ENCODE data around the gene IMMP2L.

Gene IMMP2L

DNA sequence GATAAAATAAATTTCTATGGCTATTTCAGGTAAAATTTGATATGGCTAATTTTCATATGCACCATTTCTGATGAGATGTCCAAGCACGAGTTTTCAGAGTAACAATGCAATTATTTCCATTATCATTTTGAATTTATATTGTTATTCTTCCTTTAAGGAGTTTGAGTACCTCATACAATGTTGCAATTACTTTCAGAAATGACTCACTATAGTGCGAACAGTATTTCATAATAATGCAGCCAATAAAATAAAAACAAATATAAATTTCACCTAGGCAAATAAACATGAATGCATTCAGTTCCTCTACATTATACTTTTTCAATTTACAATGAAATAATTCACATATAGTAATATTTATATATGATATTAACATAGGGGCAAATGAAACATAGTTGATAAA lies 550.1 kb downstream of the IMMP2L start:
- no peak for DNase-seq

DNA sequence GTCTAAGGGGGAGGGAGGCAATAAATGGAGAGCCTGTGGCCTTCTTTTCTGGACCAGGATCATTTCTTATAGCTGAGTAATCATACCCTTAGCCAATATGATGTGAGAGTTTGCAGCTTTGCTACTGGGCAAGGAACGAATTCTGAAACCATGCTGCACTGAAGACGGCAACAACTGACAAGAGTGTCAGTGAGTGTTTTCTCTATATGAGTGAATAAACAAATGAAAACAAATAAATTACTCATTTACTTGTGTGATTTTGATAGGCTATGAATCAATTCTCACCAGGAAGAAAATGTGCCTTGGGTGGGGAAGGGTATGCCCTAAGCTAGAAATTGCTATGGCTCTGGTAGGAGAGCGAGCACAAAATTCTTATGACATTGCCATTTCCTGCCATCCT lies 550.8 kb downstream of the IMMP2L start:
- no peak for DNase-seq

DNA sequence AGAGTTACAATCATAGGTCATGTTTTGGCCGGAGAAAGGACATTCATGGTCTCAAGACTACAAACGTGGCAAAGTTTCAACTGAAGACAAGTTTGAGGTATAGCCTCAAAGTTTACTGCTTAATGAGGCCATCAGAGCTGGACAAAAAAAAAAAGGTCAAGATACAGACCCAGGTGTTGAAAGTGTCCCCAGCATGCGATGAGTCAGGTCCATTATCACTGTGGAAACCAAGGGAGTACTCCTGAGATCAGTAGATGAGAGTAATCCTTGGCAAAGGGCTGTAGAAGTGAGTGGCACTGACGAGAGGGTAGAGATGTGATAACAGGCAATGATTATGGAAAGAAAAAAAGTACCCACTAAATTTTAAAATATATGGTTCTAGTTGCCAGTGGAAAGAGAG lies 551.5 kb downstream of the IMMP2L start:
- DNase-seq = no peak

DNA sequence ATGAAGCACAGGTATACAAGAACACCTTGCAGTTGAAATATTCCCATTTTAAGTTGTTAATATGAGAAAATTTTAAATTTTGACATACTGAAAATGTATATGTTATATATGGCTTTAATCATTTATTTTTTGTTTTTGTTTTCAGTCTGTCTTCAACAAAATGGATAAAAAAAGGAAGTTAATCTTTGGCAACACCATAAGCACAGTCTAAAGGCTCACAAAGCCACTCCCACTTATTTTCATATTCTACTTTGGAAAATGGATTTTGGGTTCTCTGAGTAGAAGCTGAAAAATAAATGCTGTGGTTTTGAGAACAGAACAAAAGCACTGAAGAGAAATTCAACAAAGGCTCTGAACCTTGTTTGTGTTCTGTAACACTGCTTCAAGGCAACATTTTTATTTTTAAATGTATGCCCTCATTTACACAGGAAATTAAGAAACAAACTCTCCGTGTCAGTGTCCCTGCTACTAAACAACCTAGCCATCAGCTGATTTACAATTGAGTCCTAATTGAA lies 552.7 kb downstream of the IMMP2L start:
- no peak for DNase-seq

DNA sequence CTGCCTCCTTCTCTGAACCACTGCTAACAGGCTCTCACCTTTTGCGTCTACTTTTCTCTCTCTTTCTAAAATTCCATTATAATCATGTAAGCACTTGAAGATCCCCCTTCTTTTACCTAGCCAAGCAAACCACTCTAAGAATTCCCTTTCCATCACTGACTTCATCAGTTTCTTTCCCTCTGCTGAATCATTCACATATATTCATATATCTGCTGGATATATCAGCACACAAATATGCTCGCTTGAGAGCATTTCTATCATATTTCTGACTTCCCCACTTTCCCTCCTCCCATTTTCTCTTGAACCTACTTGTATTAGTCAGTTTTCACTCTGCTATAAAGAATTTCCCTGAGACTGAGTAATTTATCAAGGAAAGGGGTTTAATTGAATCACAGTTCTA lies 555.6 kb downstream of the IMMP2L start:
- no peak for DNase-seq

DNA sequence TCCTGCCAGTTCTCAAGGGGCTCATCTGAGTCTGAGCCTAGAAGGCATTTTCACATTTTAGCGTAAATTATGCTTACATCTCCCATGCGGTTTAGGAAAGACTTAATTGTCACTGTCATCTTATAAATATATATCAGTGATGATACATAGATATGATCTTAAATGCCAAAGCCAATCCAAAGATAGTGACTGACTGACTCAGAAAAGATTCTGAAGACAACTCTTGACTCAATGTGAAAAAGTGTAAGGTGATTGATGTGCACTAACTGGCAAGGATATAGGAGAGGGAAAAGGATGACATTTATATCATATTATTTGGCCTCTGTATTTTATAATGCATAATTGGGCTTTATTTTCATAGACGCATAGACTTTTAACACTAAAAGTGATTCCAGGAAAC lies 556.3 kb downstream of the IMMP2L start:
- DNase-seq = no peak

DNA sequence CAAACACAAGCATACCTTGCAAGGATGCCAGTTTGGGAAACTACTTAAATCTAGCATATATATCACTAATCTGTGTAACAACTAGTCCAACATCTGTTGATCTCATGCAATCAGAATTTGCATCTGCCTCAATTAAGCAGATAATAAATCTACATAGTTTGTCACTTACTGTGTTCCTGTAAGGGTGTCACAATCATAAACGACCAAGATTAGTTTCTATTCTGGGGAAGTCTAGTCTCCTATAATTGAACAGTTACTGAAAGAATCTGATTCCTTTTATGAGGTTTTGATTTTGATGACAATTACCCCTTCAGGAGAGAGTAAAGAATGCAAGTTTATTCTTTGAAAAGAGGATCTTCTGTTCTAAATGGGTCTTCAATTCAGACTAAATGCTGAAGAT lies 556.8 kb downstream of the IMMP2L start:
- DNase-seq = no peak

DNA sequence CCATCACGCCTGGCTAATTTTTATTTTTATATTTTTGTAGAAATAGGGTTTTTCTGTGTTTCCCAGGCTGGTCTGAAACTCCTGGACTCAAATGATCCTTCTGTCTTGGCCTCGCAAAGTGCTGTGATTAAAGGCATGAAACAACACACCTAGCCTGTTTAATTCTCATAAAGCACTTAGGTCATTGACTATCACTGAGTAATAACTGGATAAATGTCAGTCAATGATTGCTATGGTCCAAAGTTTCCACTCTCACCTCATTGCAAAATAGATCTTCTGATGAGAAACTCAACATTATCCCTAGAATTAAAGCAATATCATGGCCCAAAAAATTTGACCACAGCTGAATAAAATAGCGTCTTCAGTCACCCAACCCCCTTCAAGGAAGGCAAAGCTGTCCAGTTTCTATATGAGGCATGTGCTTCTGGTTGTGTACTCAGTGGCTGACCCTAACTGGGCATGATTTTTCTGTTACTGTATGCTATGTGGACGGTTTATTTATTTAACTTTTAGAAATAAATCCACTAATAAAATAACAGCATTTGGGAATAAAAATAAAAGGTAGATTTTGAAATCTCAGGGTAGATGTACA lies 557.9 kb downstream of the IMMP2L start:
- DNase-seq = no peak

DNA sequence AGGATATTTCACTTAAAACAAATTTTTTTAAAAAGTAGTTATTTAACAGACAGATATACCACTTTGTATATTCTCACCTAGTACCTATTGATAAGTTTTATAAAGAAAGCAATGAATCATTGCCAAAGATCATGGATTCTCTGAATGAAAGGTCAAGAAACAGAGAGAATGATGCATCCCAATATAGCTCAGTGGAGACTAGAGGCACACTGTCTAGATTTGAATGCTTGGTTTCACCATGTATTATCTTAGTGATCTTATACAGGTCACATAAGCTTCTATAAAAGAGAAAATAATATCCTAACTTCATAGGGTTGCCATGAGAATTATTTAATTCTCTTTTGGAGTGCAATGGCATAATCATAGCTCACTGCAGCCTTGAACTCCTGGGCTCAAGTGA lies 558.4 kb downstream of the IMMP2L start:
- no peak for DNase-seq

DNA sequence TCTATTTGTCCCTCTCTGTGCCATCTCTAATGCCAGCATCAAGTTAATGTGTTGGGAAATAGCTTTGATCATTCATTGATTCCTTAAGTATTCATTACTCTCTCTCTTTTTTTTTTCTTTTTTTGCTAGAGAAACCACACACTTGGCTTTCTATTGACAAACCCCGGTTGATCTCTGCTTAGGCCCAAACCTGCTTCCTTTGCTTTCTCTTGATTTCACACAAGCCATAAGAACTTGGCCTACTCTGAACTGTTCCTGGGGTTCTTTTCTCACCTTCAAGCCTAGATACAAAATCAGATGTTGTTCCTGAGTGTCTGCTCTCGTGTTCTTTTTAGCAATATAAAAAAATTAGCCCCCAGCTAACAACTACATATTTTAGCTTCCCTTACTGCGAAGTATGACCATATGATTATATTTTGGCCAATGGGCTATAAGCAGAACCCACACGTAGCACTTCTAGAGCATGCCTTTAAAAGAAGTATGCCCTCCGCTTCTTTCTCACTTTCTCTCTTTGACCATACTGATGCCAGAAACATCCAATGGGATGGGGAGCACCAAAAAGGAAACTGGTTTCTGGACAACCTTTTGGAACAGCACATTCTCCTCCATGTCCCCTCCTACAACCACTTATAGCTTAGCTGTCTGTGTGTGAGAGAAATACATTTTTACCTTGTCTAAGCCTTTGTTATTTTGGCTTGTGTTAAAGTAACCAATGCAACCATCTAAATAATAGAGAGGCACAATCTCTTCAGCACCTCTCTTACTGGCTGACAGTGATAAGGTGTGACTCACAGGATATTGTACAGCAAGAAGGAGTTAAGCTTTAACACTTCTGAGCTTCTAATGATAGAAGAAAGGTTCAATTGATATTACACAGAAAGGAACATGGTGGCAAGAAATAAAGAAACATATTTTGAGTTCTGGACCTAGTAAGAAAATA lies 568.0 kb downstream of the IMMP2L start:
- DNase-seq = no peak

DNA sequence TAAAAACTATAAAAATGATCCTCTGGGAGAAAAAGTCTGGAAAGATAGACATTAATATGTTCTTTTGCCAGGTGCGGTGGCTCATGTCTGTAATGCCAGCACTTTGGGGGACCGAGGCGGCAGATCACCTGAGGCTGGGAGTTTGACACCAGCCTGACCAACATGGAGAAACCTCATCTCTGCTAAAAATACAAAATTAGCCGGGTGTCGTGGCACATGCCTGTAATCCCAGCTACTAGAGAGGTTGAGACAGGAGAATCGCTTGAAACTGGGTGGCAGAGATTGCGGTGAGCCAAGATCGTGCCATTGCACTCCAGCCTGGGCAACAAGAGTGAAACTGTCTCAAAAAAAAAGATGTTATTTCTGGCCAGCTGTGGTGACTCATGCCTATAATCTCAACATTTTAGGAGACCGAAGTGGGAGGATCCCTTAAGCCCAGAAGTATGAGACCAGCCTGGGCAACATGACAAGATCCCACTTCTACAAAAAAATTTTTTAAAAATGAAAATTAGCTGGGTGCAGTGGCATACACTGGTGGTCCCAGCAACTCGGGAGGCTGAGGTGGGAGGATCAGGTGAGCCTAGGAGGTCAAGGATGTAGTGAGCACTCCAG lies 573.3 kb downstream of the IMMP2L start:
- no peak for DNase-seq

DNA sequence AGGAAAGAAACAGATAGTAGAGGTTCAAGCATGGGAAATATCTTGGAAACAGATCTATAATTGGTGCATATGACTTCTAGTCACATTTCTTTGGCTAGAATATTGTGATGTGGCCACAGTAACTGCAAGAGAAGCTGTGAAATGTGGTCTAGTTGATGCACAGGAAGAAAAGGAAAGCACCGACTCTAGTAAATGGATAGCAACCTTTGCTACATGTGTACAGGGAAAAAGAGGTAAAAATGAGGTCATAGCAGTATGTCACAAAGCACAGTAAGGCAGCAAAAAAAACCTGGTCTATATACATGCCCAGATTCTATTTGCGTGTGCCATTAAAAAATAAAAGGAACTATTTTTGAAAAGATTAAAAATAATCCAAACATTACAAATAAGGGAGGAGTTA lies 573.9 kb downstream of the IMMP2L start:
- DNase-seq = no peak

DNA sequence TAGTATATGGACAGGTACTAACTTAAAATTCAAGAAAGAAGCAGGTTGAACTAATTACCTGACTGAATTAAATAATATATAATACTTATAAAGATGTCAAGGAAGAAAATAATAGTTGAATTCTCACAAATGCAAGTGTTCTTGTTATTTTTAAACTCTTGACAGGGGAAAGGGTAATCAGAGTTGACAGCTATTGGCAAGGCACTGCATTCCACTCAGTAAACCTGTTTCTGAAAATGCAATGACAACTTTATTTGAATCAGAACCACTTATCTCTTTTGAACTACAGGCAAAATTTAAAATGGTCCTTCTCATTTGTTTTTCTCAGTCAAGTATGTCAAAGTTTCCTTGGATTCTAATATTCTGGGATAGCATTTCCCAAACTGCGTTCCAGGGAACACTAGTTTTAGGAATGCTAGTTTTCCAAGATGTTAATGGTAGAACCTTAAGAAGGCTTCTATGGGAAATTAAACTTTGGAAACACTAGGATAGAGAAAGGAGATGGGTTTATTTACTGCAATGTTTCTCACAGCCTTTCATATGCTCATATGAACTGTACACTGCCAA lies 575.1 kb downstream of the IMMP2L start:
- no peak for DNase-seq

DNA sequence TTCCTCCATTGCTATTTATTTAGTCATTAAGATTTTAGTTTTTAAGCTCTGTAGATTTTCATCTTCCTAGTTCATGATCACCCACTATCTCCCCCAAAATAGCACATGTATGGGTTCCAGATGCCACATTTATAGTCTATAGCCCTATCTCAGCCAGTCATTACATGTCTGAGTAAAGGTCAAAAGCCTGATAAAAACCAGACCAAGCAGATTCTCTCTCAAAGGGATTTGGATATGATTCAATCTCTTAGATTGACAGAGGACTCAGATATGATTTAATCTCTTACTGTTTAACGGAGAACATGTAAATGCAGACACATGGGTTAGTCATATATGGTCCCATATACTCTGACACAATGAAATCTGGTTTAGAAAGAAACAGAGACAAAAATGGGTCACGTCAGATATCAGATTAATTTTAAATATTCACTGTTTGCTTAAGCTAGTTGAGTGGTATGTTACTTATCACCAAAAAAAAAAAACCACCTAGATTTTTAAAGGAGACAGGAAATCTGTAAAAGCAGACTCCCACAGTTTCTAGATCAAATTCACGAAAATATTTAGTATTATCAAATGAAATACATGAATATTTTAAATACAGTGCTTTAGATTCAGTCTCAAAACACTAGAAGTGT lies 578.4 kb downstream of the IMMP2L start:
- DNase-seq = no peak

DNA sequence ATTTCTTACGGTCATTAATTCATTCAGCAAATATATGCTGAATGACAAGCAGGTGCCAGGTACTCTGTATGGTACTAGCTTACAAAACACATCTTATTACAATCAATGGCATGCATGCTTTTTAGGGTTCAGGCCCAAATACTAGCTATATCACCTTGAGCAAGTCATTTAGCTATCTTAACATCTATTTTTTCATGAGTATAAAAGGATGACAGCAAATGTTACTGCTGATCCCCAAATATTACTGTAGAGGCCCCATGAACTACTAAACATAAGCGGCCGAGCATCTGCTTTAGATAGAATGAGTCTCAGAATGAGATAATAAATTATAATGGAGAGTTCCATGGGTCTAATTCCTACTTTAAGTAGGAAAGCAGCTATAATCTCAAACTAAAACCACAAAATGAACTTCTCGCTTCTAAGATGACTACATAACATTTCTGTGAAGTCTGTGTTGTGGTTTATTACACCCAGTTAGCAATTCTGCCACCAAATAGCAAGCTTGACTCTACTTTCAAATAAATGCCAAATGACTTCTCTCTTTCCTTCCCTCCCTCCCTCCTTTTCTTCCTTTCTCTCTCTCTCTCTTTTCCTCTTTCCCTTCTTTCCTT lies 585.1 kb downstream of the IMMP2L start:
- DNase-seq = no peak

DNA sequence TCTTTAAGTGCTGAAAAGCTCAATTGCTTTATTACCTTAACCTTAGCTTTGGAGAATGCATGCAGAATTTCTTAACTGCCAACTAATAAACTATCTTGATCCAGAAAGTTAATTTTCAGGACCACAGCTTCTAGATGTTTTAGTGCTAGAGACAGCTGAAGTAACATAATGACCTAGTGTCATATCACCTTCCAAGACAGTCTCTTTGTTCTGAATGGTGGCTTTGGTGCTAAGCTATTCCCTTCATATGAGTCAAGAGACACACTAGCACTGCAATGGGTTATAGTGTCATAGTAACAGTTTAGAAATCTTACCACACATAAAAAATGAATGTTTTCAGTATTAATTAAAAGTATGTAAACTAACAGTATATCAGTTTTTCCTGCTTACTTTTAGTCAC lies 586.8 kb downstream of the IMMP2L start:
- no peak for DNase-seq

DNA sequence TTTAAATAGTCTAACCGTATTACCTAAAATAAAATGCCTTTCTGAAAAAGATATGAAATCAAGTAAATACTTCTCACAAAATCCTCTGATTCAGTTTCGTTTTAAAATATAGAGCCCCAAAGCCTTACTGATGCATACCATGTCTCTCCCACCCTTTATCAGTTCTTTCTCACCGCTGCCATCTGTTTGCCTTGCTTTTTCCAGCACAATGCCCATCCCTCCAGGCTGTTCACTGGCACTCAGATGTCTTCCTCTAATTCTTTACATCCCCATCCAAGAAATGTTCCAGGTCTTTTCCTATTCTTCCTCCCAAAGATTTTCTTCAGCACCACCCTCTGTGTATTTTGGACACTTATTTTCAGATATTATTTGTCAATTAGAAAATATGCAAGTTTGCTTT lies 587.9 kb downstream of the IMMP2L start:
- peak; percentile 43 for DNase-seq

DNA sequence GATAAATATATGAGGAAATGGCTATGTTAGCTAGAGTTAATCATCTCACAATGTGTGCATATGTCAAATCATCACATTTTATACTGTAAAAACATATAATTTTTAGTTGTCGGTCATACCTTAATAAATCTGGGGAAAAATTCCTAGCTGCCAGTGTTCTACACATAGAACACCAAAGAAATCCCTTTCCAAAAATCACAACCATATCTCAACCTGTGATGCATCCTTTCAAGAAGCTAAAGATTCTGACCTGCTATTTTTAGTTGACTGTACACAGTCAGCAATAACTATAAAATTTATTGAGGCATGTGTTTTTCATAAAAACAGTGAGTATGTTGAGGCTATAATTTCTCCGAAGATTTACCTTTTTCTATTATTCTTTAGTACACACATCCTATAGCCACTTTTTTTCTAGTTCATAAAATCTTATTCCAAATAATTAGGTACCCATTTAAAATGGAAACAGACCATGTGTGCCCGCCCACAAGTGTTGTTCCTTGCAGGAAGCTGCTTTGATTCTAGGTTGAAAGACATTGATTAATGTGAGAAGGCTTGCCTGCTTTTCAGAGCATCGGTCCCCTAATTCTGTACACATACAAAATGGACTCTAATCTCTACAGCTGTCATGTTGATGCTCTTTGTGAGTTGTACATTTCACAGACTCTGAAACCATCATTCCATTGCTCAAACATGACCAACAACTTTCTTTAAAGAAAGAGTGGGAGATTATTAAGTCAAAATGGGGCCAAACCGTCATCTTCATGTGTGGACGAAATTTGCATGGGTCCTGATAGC lies 588.9 kb downstream of the IMMP2L start:
- no peak for DNase-seq

DNA sequence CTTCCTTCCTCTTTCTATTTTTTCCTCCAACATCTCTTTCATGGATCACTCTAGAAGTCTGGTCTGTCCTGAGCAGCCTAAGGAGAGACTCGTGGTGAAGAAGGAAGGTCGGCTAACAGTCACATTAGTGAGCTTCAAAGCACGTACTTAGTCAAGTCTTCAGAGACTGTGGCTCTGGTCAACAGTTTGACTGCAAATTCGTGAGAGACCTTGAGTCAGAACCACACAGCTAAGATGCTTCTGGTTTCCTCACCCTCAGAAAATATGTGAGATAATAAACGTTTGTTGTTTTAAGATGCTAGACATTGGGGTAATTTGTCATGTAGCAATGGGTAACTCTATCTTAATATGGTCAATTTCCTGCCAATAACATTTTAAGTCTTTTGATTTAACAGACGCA lies 597.5 kb downstream of the IMMP2L start:
- no peak for DNase-seq

DNA sequence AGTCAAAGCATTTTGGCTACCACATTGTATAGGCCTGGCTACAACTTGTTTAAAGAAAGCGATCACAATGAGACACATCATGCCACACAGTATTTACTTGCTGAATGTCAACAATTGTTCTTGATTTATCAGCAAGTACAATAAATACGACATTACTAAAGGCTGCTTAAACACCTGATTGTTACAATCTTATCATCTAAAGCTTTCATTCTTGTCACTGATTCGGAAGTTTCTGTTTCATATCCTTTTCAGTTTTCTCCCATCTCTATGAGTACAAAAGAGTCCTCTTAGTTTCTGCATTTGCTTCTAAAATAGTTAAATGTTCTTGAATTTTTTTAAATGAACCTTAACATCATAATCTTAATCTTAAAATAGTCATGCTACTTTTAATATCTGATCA lies 599.5 kb downstream of the IMMP2L start:
- DNase-seq = no peak

DNA sequence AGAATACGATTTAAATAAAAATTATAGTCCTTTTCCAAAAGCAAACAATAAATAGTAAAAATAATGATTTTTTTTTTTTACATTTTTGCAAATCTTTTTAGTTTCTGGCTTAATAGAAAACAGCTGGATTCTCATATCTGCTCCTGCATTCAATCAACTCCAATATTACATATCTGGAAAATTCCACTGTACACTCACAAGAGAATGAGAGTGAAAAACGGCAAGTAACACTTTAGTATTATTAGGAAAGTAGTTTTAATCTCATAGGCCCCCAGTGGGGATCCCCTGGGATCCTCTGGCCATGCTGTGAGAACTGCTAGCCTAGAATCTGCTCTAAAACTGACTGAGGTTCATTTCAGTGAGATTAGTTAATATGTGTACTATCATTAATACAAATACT lies 599.9 kb downstream of the IMMP2L start:
- no peak for DNase-seq

DNA sequence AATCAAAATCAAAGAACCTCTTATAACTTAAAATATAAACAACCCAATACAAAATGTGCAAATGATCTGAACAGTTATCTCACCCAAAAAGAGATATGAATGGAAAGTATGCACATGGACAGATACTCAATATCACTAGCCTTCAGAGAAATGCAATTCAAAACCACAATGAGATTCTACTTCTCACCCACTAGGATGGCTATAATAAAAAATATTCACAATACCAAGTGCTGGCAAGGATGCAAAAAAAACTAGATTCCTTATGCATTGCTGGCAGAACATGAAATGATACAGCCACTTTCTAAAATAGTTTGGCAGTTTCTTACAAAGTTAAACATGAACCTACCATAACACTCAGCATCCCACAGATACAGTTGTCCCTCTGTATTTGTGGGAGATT lies 601.5 kb downstream of the IMMP2L start:
- no peak for DNase-seq

All from NCI-H2171 (cell line).